HCT116 (cell line): Measurements from ENCODE around the gene TBX2. TPM values are rescaled to one million over a fixed set of nuclear protein-coding genes. Genes with fewer than 3 reads are reported as not detected.

Source experiments
- ATAC-seq: fragments of 200-7000 bp; cut with Tn5 transposase; 2 replicates; pipeline ENCODE4 v1.9.1; 2020; ENCODE audit warnings: mild to moderate bottlenecking, moderate library complexity
- BruUV-seq: library from RNA; stranded (reverse); fragments of 400-500 nt; replicated peaks from 2 replicates; lab custom pipeline; 2021; lab: Mats Ljungman, UMichigan
- CTCF ChIA-PET: fragments of 300-600 bp; sonication (Branson Sonifier 250); formaldehyde crosslinking; loops from one replicate; lab custom pipeline; 2021; ENCODE audit warnings: antibody characterized with exemption; lab: Charles Lee
- POLR2A ChIA-PET: fragments of 300-600, 350-600 bp; sonication (Branson Sonifier 250); formaldehyde crosslinking; loops from one replicate; lab custom pipeline; 2021; ENCODE audit warnings: antibody characterized with exemption; lab: Charles Lee
- RAD21 ChIA-PET, 2 experiments: fragments of 300-600 bp; sonication (Branson Sonifier 250); formaldehyde crosslinking; loops; one replicate each; lab custom pipeline; 2023; ENCODE audit warnings: low total read pairs in 2 of 2; ENCODE audit not compliant: uncharacterized antibody in 2 of 2, unreplicated experiment in 2 of 2, low non-redundant PET in 1 of 2; lab: Charles Lee
- DNase-seq: peaks from one replicate; pipeline ENCODE4 v3.0.0-alpha.2; 2010; ENCODE audit warnings: low read depth, low spot score
- H2AFZ ChIP-seq: fragments of 200-600 bp; shearing (Covaris generic), sonication (generic); 2 replicates; pipeline ENCODE4 v1.6.1; 2017; ENCODE audit warnings: low read depth, mixed run types, mixed read lengths, antibody characterized with exemption, low read length; ENCODE audit not compliant: poor library complexity, severe bottlenecking
- H3K27ac ChIP-seq: 2 replicates; pipeline ENCODE4 v1.5.1; 2012; ENCODE audit warnings: low read depth, low read length
- H3K27me3 ChIP-seq: fragments of 200-600 bp; sonication (generic); 2 replicates; pipeline ENCODE4 v1.6.1; 2016; ENCODE audit warnings: mixed run types, low read length, mixed read lengths; ENCODE audit not compliant: insufficient read depth
- H3K36me3 ChIP-seq, 2 experiments: fragments of 200-500 bp in 1 of 2; fragments of 200-600 bp in 1 of 2; sonication (Bioruptor generic) in 1 of 2; sonication (generic) in 1 of 2; 2 replicates each; pipeline versions ENCODE4 v1.5.1 to v1.6.1; 2014 to 2016; ENCODE audit warnings: low read length in 2 of 2, inconsistent platforms in 1 of 2, mixed read lengths in 1 of 2, mixed run types in 1 of 2; ENCODE audit not compliant: insufficient read depth in 2 of 2, control insufficient read depth in 1 of 2
- H3K4me1 ChIP-seq, 2 experiments: fragments of 200-600 bp in 1 of 2; sonication (generic) in 1 of 2; 2 replicates each; pipeline versions ENCODE4 v1.5.1 to v1.6.1; 2012 to 2017; ENCODE audit warnings: low read length in 2 of 2, inconsistent platforms in 1 of 2, mild to moderate bottlenecking in 1 of 2, mixed read lengths in 1 of 2, mixed run types in 1 of 2, moderate library complexity in 1 of 2; ENCODE audit not compliant: insufficient read depth in 2 of 2, control insufficient read depth in 1 of 2
- H3K4me2 ChIP-seq: fragments of 200-600 bp; sonication (generic); 2 replicates; pipeline ENCODE4 v1.6.1; 2017; ENCODE audit warnings: mixed run types, low read length, mixed read lengths
- H3K4me3 ChIP-seq, 2 experiments: fragments of 200-600 bp in 1 of 2; sonication (generic) in 1 of 2; replicated peaks in 1 of 2; 2 replicates each; pipeline ENCODE4 v1.5.1; 2011 to 2016; ENCODE audit warnings: low read length in 2 of 2, control low read depth in 1 of 2, low read depth in 1 of 2, mild to moderate bottlenecking in 1 of 2, mixed read lengths in 1 of 2, mixed run types in 1 of 2
- H3K79me2 ChIP-seq: fragments of 200-600 bp; sonication (generic); 2 replicates; pipeline ENCODE4 v1.6.1; 2017; ENCODE audit warnings: mild to moderate bottlenecking, mixed run types, low read length, moderate library complexity, mixed read lengths; ENCODE audit not compliant: insufficient read depth
- H3K9ac ChIP-seq: fragments of 200-600 bp; sonication (generic); 2 replicates; pipeline ENCODE4 v1.6.1; 2016; ENCODE audit warnings: low read length, mixed read lengths
- H3K9me2 ChIP-seq: fragments of 200-600 bp; sonication (generic), shearing (Covaris generic); 2 replicates; pipeline ENCODE4 v1.6.1; 2017; ENCODE audit warnings: mixed run types, mild to moderate bottlenecking, moderate library complexity; ENCODE audit not compliant: insufficient read depth
- H3K9me3 ChIP-seq, 2 experiments: fragments of 200-500 bp in 1 of 2; fragments of 200-600 bp in 1 of 2; sonication (Bioruptor generic) in 1 of 2; sonication (generic) in 1 of 2; 2 replicates each; pipeline ENCODE4 v1.6.1; 2014 to 2017; ENCODE audit warnings: low read length in 2 of 2, mixed read lengths in 2 of 2, inconsistent platforms in 1 of 2, low read depth in 1 of 2, mild to moderate bottlenecking in 1 of 2, mixed run types in 1 of 2, moderate library complexity in 1 of 2; ENCODE audit not compliant: control insufficient read depth in 1 of 2, insufficient read depth in 1 of 2
- H4K20me1 ChIP-seq: fragments of 200-600 bp; sonication (generic), shearing (Covaris generic); 2 replicates; pipeline ENCODE4 v1.6.1; 2017; ENCODE audit warnings: mixed run types, mild to moderate bottlenecking, moderate library complexity; ENCODE audit not compliant: insufficient read depth
- CBX3 ChIP-seq: IDR thresholded peaks from 2 replicates; pipeline ENCODE4 v1.6.1; 2012; ENCODE audit warnings: low read depth
- CEBPB ChIP-seq: IDR thresholded peaks from 2 replicates; pipeline ENCODE4 v1.6.1; 2012; ENCODE audit warnings: low read depth
- CTCF ChIP-seq, 3 experiments: fragments of 200-600 bp in 1 of 3; sonication (generic) in 1 of 3; IDR thresholded peaks in 2 of 3; conservative IDR thresholded peaks in 1 of 3; 2 replicates each; pipeline ENCODE4 v1.5.1; 2012 to 2017; ENCODE audit warnings: low read depth in 2 of 3, low read length in 2 of 3, antibody characterized with exemption in 1 of 3, borderline replicate concordance in 1 of 3, control low read depth in 1 of 3, mild to moderate bottlenecking in 1 of 3, mixed read lengths in 1 of 3, mixed run types in 1 of 3, moderate library complexity in 1 of 3; ENCODE audit not compliant: insufficient read depth in 1 of 3
- EZH2 ChIP-seq: fragments of 200-600 bp; sonication (generic); IDR thresholded peaks from 2 replicates; pipeline ENCODE4 v1.6.1; 2017; ENCODE audit warnings: antibody characterized with exemption, mixed run types
- EZH2phosphoT487 ChIP-seq: fragments of 200-600 bp; IDR thresholded peaks from 2 replicates; pipeline ENCODE4 v1.6.1; 2018; ENCODE audit warnings: antibody characterized with exemption, borderline replicate concordance
- MAX ChIP-seq: IDR thresholded peaks from 2 replicates; pipeline ENCODE4 v1.6.1; 2012
- POLR2A ChIP-seq: IDR thresholded peaks from 2 replicates; pipeline ENCODE4 v1.7.0; 2011; ENCODE audit warnings: borderline replicate concordance; ENCODE audit not compliant: insufficient read depth, insufficient read length; ENCODE audit errors: extremely low read depth
- SP1 ChIP-seq: IDR thresholded peaks from 2 replicates; pipeline ENCODE4 v1.6.1; 2012; ENCODE audit warnings: low read depth
- SRF ChIP-seq: IDR thresholded peaks from 2 replicates; pipeline ENCODE4 v1.6.1; 2012; ENCODE audit warnings: low read depth
- ZNF274 ChIP-seq: fragments of 200-500 bp; sonication (Bioruptor generic); IDR thresholded peaks from 2 replicates; pipeline ENCODE4 v1.6.1; 2014; ENCODE audit warnings: mild to moderate bottlenecking, low read depth, low read length, inconsistent platforms
- intact Hi-C: fragments of 100-400 bp; cut with micrococcal nuclease; formaldehyde crosslinking; loops from 2 replicates; pipeline ENCODE4 v1.10.0; 2022
- total RNA-seq: library from RNA; stranded (reverse); gene quantifications from one replicate; pipeline ENCODE4 v1.2.1, GENCODE V29; 2021; ENCODE audit not compliant: unreplicated experiment
- TF ChIP-seq, protein P1 (sequence below): IDR thresholded peaks from 2 replicates; pipeline ENCODE4 v1.6.1; 2012
- TF ChIP-seq, protein P2 (sequence below): IDR thresholded peaks from 2 replicates; pipeline ENCODE4 v1.6.1; 2011; ENCODE audit warnings: mild to moderate bottlenecking, low read length, moderate library complexity; ENCODE audit not compliant: insufficient replicate concordance; ENCODE audit errors: extremely low read depth

The TBX2 gene
- total RNA-seq, 1 experiment from 2014 or later = 0.71 TPM

DNA sequence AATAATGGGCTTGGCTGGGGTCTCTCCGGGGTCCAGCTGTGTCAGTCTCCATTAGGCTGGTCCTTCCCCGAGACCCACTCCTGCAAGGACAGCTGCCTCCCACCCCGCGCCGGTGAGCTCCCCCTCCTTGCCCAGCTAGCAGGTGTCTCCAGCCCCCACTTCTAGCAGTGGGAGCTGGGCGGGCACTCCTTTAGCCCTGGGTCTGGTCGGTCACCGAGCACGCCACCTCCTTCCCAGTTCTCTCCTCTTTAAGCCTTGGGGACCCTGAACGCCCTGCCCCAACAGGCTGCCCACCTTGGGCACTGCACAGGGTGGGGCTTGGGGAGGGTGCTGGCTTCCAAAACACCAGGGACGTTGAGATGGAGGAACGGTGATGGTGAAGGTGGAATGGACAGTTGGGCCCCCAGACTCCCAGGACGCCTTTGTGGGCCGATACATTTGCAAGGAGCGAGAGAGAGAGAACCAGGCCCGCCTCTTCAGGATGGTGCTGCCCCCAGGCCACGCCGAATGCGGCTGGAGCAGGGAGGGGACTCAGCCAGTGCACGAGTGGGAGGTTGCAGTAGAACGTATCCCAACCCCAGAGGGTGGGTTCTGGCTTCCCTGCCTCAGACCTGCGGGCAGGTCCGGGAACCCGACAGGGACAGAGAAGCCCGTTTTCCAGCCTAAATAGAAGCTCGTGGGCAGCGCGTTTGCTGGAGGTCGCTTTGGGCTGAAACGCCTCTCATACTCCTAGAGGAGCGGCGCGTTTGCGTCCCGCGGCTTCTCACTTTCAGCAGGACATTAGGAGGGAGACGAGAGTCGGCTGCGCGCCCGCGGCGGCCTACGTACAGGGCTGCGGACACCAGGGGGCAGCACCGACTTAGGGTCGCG lies 10.7 kb downstream of the TBX2 start:
- ChIA-PET CTCF (interaction anchor here (1.5 to 3.1 kb wide), 4 partner anchors 16 to 699 kb away, joined by 7 to 32 read pairs (median 11); no protein-coding TSS in a partner anchor), RAD21 (interaction anchor here (1.0 to 1.3 kb wide), 2 partner anchors 409 to 438 kb away, joined by 4 read pairs; no protein-coding TSS in a partner anchor), POLR2A (no interaction called here)
- no TSS peak for BruUV-seq
- no peaks in the 10 kb centered on the region for H3K79me2 ChIP-seq
- intact Hi-C loops = loop anchor here (5.0 kb wide), 1 partner anchor 657 kb away; the partner anchor contains the start of gene MED13
- no peaks in the 10 kb centered on the region for H3K9me2 ChIP-seq
- peak overlapping the region in 1 of 2 experiments; percentile 68; a peak in 2 of 4 replicates for H3K4me3 ChIP-seq
- H3K27ac ChIP-seq = peak overlapping the region; percentile 97
- H3K36me3 ChIP-seq = no peaks in the 10 kb centered on the region
- no peak for DNase-seq
- peaks cover 43 to 51% of the 10 kb centered on the region in 2 experiments for H3K4me1 ChIP-seq
- H3K27me3 ChIP-seq = no peaks in the 10 kb centered on the region
- no peaks in the 10 kb centered on the region for H4K20me1 ChIP-seq
- peak overlapping the region; percentile 98 for H3K4me2 ChIP-seq
- ATAC-seq = no peak
- H3K9ac ChIP-seq = no peak overlapping the region
- H2AFZ ChIP-seq = no peak overlapping the region
- no peaks in the 10 kb centered on the region for H3K9me3 ChIP-seq
- TF ChIP-seq MAX = no peak
- TF ChIP-seq CTCF (IDR thresholded peaks at IDR 0.05 in 2 of 3, conservative IDR thresholded peaks at IDR 0.05 in 1 of 3; ENCODE audit: borderline replicate concordance in 1 of 3, insufficient read depth in 1 of 3, low read depth in 2 of 3, low read length in 2 of 3) = peak in 2 of 3 experiments; percentile 26 to 38; a peak in 3 of 6 replicates

DNA sequence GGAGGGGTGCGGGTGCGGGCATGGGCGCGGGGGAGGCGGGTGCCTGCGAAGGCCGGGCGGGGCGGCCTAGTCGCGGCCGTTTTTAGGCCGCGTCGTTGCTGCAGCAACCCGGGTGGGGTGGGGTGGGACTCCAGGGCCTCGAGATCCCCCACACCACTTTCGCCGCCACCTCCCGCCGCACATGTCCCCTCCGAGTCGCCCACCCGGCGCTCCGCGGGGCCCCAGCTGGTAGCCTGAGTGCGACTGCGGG lies 11.3 kb downstream of the TBX2 start:
- DNase-seq (no peak), ATAC-seq (no peak)
- Histone ChIP-seq H3K79me2 (no peaks in the 10 kb centered on the region), H3K9me2 (no peaks in the 10 kb centered on the region), H3K4me1 (peaks cover 47 to 56% of the 10 kb centered on the region in 2 experiments), H2AFZ (no peak overlapping the region), H3K4me2 (peak overlapping the region; percentile 93), H3K27me3 (no peaks in the 10 kb centered on the region), H3K9me3 (no peaks in the 10 kb centered on the region), H3K4me3 (no peak overlapping the region), H3K36me3 (no peaks in the 10 kb centered on the region), H4K20me1 (no peaks in the 10 kb centered on the region), H3K27ac (peak overlapping the region; percentile 97), H3K9ac (no peak overlapping the region)
- no TSS peak for BruUV-seq
- RAD21 ChIA-PET = no interaction called here
- POLR2A ChIA-PET = no interaction called here
- intact Hi-C loops = loop anchor here (5.0 kb wide), 1 partner anchor 656 kb away; the partner anchor contains the start of gene MED13
- CTCF ChIA-PET = interaction anchor here (3.1 kb wide), 1 partner anchor 439 kb away, joined by 32 read pairs; no protein-coding TSS in a partner anchor
- no peak for TF ChIP-seq CEBPB
- TF ChIP-seq CBX3 = no peak
- TF ChIP-seq EZH2phosphoT487 = no peak
- no peak for TF ChIP-seq SRF
- no peak for TF ChIP-seq ZNF274
- TF ChIP-seq, protein P1, sequence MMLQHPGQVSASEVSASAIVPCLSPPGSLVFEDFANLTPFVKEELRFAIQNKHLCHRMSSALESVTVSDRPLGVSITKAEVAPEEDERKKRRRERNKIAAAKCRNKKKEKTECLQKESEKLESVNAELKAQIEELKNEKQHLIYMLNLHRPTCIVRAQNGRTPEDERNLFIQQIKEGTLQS = no peak
- no peak for TF ChIP-seq EZH2
- TF ChIP-seq MAX = no peak
- TF ChIP-seq SP1 = no peak
- TF ChIP-seq, protein P2, sequence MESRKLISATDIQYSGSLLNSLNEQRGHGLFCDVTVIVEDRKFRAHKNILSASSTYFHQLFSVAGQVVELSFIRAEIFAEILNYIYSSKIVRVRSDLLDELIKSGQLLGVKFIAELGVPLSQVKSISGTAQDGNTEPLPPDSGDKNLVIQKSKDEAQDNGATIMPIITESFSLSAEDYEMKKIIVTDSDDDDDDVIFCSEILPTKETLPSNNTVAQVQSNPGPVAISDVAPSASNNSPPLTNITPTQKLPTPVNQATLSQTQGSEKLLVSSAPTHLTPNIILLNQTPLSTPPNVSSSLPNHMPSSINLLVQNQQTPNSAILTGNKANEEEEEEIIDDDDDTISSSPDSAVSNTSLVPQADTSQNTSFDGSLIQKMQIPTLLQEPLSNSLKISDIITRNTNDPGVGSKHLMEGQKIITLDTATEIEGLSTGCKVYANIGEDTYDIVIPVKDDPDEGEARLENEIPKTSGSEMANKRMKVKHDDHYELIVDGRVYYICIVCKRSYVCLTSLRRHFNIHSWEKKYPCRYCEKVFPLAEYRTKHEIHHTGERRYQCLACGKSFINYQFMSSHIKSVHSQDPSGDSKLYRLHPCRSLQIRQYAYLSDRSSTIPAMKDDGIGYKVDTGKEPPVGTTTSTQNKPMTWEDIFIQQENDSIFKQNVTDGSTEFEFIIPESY = no peak
- no peak for TF ChIP-seq POLR2A
